MM.1S (cell line): ENCODE data around the gene GHSR.

Experiments
- DNase-seq: peaks from one replicate; pipeline ENCODE4 v3.0.0-alpha.2; 2015
- H2AFZ ChIP-seq: fragments of 300-600 bp; sonication (generic); 2 replicates; pipeline ENCODE4 v1.6.0; 2016; ENCODE audit warnings: antibody characterized with exemption, low read length
- H3F3A ChIP-seq: fragments of 300-600 bp; sonication (generic); 2 replicates; pipeline ENCODE4 v1.6.1; 2016; ENCODE audit warnings: mild to moderate bottlenecking, antibody characterized with exemption, low read length, moderate library complexity, mixed read lengths; ENCODE audit not compliant: insufficient read depth
- H3K27ac ChIP-seq: fragments of 300-600 bp; sonication (generic); 2 replicates; pipeline ENCODE4 v1.5.1; 2016; ENCODE audit warnings: mild to moderate bottlenecking, low read length
- H3K27me3 ChIP-seq: fragments of 300-600 bp; sonication (generic); replicated peaks from 2 replicates; pipeline ENCODE4 v1.6.0; 2016; ENCODE audit warnings: low read length; ENCODE audit not compliant: insufficient read depth
- H3K36me3 ChIP-seq: fragments of 300-600 bp; sonication (generic); replicated peaks from 2 replicates; pipeline ENCODE4 v1.6.1; 2016; ENCODE audit warnings: mild to moderate bottlenecking, low read length, mixed read lengths; ENCODE audit not compliant: insufficient read depth
- H3K4me1 ChIP-seq: fragments of 300-600 bp; sonication (generic); 2 replicates; pipeline ENCODE4 v1.6.1; 2016; ENCODE audit warnings: low read length, mixed read lengths
- H3K4me2 ChIP-seq: fragments of 300-600 bp; sonication (generic); 2 replicates; pipeline ENCODE4 v1.6.0; 2016; ENCODE audit warnings: low read depth, low read length
- H3K4me3 ChIP-seq: fragments of 300-600 bp; sonication (generic); 2 replicates; pipeline ENCODE4 v1.5.1; 2016; ENCODE audit warnings: low read length, mixed read lengths
- H3K79me2 ChIP-seq: fragments of 300-600 bp; sonication (generic); 2 replicates; pipeline ENCODE4 v1.6.1; 2016; ENCODE audit warnings: mixed run types, low read length, mixed read lengths
- H3K9ac ChIP-seq: fragments of 300-600 bp; sonication (generic); 2 replicates; pipeline ENCODE4 v1.6.1; 2016; ENCODE audit warnings: low read length, mixed read lengths
- H3K9me2 ChIP-seq: fragments of 300-600 bp; sonication (generic); replicated peaks from 2 replicates; pipeline ENCODE4 v1.6.1; 2016; ENCODE audit warnings: mild to moderate bottlenecking, low read length, mixed read lengths; ENCODE audit not compliant: insufficient read depth
- H3K9me3 ChIP-seq: fragments of 300-600 bp; sonication (generic); replicated peaks from 2 replicates; pipeline ENCODE4 v1.6.1; 2016; ENCODE audit warnings: mild to moderate bottlenecking, low read length, mixed read lengths; ENCODE audit not compliant: insufficient read depth
- H4K20me1 ChIP-seq: fragments of 300-600 bp; sonication (generic); 2 replicates; pipeline ENCODE4 v1.6.1; 2016; ENCODE audit warnings: mild to moderate bottlenecking, low read length, moderate library complexity, mixed read lengths; ENCODE audit not compliant: insufficient read depth
- CTCF ChIP-seq: fragments of 300-600 bp; sonication (generic); IDR thresholded peaks from 2 replicates; pipeline ENCODE4 v1.5.1; 2016; ENCODE audit warnings: antibody characterized with exemption, low read length, mixed read lengths
- EZH2 ChIP-seq: fragments of 300-600 bp; sonication (generic); optimal IDR thresholded peaks from 2 replicates; pipeline ENCODE3; 2017; ENCODE audit warnings: low read depth, mild to moderate bottlenecking, antibody characterized with exemption, low read length, mixed read lengths
- EZH2phosphoT487 ChIP-seq: fragments of 300-600 bp; sonication (generic); IDR thresholded peaks from 2 replicates; pipeline ENCODE4 v1.6.1; 2018; ENCODE audit warnings: antibody characterized with exemption, low read length

Gene GHSR

GRCh38 chr3:172402892-172403643 is 45.2 kb downstream of the GHSR start:
- H3K9me2 ChIP-seq = no peaks in the 10 kb centered on the region
- no peaks in the 10 kb centered on the region for H3F3A ChIP-seq
- DNase-seq = no peak
- H4K20me1 ChIP-seq = no peaks in the 10 kb centered on the region
- no peaks in the 10 kb centered on the region for H3K36me3 ChIP-seq
- no peak overlapping the region for H3K27ac ChIP-seq
- H3K4me3 ChIP-seq = no peak overlapping the region
- H3K4me1 ChIP-seq = no peaks in the 10 kb centered on the region
- H3K27me3 ChIP-seq = no peaks in the 10 kb centered on the region
- no peak overlapping the region for H3K4me2 ChIP-seq
- H2AFZ ChIP-seq = no peak overlapping the region
- H3K9ac ChIP-seq = no peak overlapping the region
- TF ChIP-seq CTCF = no peak
- no peak for TF ChIP-seq EZH2phosphoT487
- TF ChIP-seq EZH2 = no peak
- H3K79me2 ChIP-seq = no peaks in the 10 kb centered on the region
- no peaks in the 10 kb centered on the region for H3K9me3 ChIP-seq

GRCh38 chr3:172402090-172402489 is 46.2 kb downstream of the GHSR start:
- no peaks in the 10 kb centered on the region for H3F3A ChIP-seq
- H2AFZ ChIP-seq = no peak overlapping the region
- H3K79me2 ChIP-seq = no peaks in the 10 kb centered on the region
- H3K27ac ChIP-seq = no peak overlapping the region
- H4K20me1 ChIP-seq = no peaks in the 10 kb centered on the region
- TF ChIP-seq EZH2 (no peak), CTCF (no peak), EZH2phosphoT487 (no peak)
- no peak overlapping the region for H3K4me3 ChIP-seq
- no peaks in the 10 kb centered on the region for H3K9me2 ChIP-seq
- DNase-seq = no peak
- H3K27me3 ChIP-seq = no peaks in the 10 kb centered on the region
- H3K9ac ChIP-seq = no peak overlapping the region
- H3K4me1 ChIP-seq = no peaks in the 10 kb centered on the region
- no peak overlapping the region for H3K4me2 ChIP-seq
- H3K36me3 ChIP-seq = no peaks in the 10 kb centered on the region
- no peaks in the 10 kb centered on the region for H3K9me3 ChIP-seq

GRCh38 chr3:172398484-172398883 is 49.8 kb downstream of the GHSR start:
- no peak for DNase-seq
- Histone ChIP-seq H3K4me1 (no peaks in the 10 kb centered on the region), H3K27ac (no peak overlapping the region), H3K9me3 (no peaks in the 10 kb centered on the region), H3K4me3 (no peak overlapping the region), H3K27me3 (no peaks in the 10 kb centered on the region), H3K4me2 (no peak overlapping the region), H3K9ac (no peak overlapping the region), H2AFZ (no peak overlapping the region), H3K36me3 (no peaks in the 10 kb centered on the region), H3K9me2 (no peaks in the 10 kb centered on the region), H3K79me2 (no peaks in the 10 kb centered on the region), H3F3A (no peaks in the 10 kb centered on the region), H4K20me1 (no peaks in the 10 kb centered on the region)
- no peak for TF ChIP-seq EZH2phosphoT487
- no peak for TF ChIP-seq CTCF
- TF ChIP-seq EZH2 = no peak
